HG02973 (cell line): ENCODE data around the gene FCHSD2.
"Not testable (repeated sequence)": the region's sequence is repeated elsewhere in the genome, so short reads cannot be mapped to it uniquely, and the experiment has no call there.

Experiments used
- ATAC-seq: cut with Tn5 transposase; IDR thresholded peaks from one replicate; pipeline ENCODE4 v1.9.1; 2021; ENCODE audit warnings: moderate library complexity; ENCODE audit not compliant: unreplicated experiment

FCHSD2 gene

DNA sequence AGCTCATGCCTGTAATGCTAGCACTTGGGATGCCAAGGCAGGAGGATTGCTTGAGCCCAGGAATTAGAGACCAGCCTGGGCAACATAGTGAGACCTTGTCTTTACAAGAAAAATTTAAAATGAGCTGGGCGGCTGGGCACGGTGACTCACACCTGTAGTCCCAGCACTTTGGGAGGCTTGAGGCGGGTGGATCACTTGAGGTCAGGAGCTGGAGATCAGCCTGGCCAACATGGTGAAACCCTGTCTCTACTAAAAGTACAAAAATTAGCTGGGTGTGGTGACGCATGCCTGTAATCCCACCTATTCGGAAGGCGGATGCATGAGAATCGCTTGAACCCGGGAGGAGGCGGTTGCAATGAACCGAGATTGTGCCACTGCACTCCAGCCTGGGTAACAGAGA is 330.4 kb downstream of the FCHSD2 start:
- not testable (repeated sequence) for ATAC-seq

DNA sequence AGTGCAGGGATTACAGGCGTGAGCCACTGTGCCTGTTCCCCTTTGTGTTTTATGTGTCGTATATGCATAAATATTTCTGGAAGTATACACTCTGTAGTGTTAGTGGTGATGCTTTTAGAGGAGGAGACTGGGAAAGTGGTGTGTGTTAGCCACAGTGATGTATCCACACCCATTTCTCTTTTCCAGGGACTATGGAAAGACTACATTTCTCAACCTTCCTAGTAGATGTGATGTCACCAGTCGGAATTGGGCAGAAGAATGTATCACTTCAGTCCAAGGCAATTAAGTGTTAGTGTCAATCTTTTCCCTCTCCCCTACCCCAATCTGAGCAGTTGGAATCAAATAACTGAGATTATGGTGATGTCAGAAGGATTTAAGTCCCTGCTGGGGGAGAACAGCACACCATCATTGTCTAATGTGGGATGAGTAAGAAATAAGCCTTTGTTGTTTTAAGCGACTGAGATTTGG is 333.8 kb downstream of the FCHSD2 start:
- no peak for ATAC-seq

DNA sequence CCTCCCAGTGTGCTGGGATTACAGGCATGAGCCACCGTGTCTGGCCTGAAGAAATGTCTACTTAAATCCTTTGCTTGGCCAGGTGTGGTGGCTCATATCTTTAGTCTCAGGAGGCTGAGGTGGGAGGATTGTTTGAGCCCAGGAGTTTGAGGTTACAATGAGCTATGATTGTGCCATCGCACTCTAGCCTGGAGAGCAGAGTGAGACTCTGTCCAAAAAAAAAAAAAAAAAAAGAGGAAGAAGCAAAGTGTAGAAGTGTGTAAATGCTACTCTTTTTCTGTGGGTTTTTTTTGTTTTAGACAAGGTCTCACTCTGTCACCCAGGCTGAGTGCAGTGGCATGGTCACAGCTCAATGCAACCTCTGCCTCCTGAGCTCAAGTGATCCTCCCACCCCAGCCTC is 334.3 kb downstream of the FCHSD2 start:
- no peak for ATAC-seq

DNA sequence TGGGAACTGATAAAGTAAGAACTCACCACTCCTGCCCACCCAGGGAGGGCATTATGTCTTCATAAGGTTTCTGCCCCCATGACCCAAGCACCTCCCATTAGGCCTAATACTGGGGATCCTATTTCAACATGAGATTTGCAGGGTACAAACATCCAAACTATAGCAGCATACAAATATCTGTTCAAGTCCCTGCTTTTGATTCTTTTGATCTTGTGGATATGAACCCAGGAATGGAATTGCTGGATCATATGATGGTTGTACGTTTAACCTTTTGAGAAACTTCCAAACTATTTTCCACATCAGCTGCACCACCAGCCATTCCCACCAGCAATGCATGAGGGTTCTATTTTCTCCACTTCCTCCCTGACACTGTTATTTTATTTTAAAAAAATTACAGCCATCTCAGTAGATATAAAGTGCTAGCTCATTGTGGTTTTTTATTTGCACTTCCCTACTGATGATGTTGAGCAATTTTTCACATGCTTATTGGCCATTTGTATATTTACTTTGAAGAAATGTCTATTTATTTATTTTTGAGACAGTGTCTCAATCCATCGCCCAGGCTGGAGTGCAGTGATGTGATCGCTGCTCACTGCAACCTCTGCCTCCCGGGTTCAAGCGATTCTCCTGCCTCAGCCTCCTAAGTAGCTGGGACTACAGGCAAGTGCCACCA is 335.0 kb downstream of the FCHSD2 start:
- ATAC-seq: no peak

- not testable (repeated sequence) for ATAC-seq
Measured at GRCh38 chr11:72806378-72806777, 335.7 kb downstream of the FCHSD2 start.

DNA sequence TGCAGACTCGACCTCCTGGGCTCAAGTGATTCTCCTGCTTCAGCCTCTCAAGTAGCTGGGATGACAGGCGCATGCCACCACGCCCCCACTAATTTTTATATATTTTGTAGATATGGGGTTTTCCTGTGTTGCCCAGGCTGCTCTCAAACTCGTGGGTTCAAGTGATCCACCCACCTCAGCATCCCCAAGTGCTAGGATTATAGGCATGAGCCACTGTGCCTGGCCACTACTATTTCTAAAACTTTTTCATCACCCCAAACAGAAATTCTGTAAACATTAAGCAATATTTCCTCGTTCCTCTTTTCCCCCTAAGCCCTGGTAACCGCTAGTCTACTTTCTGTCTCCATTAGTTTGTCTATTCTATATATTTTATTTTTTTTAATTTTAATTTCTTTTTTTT is 336.9 kb downstream of the FCHSD2 start:
- ATAC-seq: no peak

DNA sequence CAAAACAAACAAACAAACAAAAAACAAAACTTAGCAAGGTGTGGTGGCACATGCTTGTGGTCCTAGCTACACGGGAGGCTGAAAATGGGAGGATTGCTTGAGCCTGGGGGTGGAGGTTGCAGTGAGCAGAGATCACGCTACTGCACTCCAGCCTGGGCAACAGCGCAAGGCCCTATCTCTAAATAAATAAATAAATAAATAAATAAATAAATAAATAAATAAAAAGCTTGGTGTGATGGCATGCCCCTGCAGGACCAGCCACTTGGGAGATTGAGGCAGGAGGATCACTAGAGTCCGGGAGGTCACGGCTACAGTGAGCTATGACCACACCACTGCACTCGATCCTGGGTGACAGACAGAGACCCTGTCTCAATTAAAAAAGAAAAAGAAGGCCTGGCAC is 339.3 kb downstream of the FCHSD2 start:
- no peak for ATAC-seq

- ATAC-seq: no peak
Measured at GRCh38 chr11:72799441-72799840, 342.7 kb downstream of the FCHSD2 start.

- ATAC-seq: no peak
Measured at GRCh38 chr11:72798361-72798760, 343.8 kb downstream of the FCHSD2 start.

DNA sequence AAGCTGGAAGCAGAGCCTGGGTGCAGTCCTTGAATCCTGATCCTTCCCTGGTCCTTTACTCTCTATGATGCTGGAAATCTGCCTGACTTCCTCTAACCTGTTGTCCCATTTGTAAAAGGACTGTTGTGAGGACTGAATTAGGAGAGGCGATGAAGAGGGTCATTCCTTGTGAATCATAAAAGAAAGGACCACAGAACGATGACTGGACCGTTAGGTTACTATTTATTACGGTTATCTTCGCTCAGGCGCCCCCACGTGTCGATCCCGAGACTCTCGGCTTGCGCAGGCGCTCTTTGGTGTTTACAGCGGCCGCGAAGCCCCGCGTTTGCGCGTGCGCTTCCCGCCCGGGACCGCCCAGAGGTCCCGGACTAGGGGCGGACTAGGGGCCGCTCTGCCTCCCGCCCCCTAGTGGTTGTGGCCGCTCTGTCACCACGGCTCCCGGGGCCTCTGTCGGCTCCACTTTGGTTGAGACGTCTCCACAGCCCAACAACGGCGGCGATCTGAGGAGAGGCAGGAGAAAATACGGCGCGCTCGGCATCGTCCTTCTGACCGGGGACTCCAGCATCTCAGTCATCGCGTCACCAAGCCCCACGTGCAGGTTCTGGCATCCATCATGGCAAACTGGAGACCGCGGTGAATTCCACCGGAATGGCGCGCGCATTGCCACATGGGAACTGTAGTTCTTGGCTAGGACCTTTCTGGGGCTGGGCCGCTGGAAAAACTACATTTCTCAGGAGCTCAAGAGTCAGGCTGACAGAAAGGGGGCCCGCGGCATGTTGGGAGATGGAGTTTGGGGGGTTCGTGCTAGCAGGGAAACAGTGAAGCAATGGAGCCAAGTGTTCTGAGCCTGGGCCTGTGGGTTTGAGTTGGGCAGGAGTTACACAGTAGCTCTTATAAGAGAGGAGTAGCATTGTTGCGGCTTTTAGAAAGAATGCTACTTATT is 348.4 kb downstream of the FCHSD2 start, which contains the start of gene STARD10:
STARD10 (minus strand) TSS at position 623 of the 943 bp plus-strand sequence. CDS start 12,866 bp downstream, outside the sequence.
- ATAC-seq: peak; percentile 80

- ATAC-seq: no peak
Measured at GRCh38 chr11:72793076-72793424, 349.1 kb downstream of the FCHSD2 start.

- no peak for ATAC-seq
Measured at GRCh38 chr11:72792437-72793021, 349.6 kb downstream of the FCHSD2 start.

DNA sequence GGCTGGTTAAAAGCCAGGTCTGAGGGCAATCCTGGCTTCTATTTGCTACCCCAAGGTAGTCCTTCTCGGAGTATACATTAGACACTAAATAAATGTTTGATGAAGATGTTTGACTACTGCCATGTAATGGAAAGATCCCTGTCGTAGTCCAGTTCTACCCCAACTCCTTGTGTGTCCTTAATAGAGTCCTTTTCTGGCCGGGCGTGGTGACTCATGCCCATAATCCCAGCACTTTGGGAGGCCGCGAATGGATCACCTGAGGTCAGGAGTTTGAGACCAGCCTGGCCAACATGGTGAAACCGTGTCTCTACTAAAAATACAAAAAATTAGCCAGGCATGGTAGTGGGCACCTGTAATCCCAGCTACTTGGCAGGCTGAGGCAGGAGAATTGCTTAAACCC is 350.9 kb downstream of the FCHSD2 start:
- not testable (repeated sequence) for ATAC-seq

- ATAC-seq: no peak
Measured at GRCh38 chr11:72789493-72790131, 352.5 kb downstream of the FCHSD2 start.

DNA sequence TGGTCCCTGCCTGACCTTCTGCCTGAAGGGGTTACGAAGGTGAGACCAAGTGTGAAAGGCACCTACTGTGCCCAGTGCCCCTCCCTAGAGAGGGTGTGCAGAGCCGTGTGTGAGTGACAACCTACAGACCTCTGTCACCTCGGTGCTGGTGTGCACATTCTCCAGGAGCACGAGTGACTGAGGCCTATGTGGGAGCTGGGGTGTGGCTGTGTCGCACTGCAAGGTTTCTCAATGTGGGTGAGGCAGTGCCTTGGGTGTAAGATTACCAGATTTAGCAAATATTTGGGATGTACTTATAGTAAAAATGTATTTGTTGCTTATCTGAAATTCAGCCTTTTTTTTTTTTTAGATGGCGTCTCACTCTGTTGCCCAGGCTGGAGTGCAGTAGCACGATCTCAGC is 353.9 kb downstream of the FCHSD2 start:
- no peak for ATAC-seq

GRCh38 chr11:72787216-72788104 is 354.7 kb downstream of the FCHSD2 start:
- ATAC-seq: no peak
